HG02943 (cell line): ENCODE data around the gene PMEPA1.

Experiments
- ATAC-seq: cut with Tn5 transposase; IDR thresholded peaks from one replicate; pipeline ENCODE4 v1.9.1; 2021; ENCODE audit warnings: mild to moderate bottlenecking, low read depth, moderate library complexity; ENCODE audit not compliant: unreplicated experiment

The PMEPA1 gene

DNA sequence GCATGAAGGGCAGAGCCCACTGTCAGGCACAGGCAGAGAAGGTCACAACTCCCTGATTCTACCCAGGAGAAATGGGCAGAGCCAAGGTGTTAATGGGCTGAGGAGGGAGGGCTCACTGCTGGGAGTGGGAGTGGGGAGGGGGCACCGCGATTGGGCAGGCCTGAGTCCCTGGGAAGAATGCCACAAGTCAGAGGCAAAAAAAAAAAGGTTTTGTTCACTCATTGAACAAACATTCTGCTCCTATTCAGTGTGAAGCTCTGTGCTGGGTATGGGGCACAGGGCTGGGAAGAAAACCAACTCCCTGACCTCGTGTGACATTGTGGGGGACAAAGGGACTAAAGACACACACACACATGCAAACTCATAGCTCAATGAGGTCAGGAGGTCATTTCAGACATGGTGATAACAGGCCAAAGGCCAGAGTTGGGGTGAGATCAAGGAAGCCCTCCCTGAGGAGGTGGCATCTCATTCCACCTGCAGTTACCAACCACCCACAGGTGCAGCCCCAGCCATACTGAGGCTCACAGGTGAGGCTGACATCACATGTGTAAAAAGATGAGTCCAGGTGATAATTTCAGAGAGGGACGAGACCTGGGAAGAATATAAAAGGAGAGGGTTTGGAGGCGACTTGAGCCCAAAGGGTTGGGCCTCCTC, 3.2 kb upstream of the PMEPA1 start:
- ATAC-seq, result no peak

- ATAC-seq, result no peak
Measured at GRCh38 chr20:57712341-57712740, 2.5 kb upstream of the PMEPA1 start.

GRCh38 chr20:57711826-57712225, 2.0 kb upstream of the PMEPA1 start:
- no peak for ATAC-seq

GRCh38 chr20:57711311-57711712, 1.5 kb upstream of the PMEPA1 start:
- ATAC-seq, result no peak

DNA sequence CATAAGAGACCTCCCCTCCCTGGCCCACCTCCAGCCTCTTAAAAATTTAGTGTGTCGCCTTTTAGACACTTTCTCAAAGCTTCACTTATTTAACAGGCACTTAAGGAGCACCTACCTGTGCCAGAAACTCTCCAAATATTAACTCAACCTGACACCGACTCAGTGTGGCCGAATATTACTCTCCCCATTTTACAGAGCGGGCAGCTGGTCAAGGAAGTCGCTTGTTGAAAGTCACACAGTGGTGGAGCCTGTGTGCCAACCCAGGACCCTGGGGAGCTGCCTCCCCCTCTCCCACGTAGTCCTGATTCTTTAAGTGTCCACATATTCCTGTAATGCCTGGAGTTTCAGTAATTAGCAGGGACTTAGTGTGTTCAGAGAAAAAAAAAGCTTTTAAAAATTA, 1.0 kb upstream of the PMEPA1 start:
- no peak for ATAC-seq

DNA sequence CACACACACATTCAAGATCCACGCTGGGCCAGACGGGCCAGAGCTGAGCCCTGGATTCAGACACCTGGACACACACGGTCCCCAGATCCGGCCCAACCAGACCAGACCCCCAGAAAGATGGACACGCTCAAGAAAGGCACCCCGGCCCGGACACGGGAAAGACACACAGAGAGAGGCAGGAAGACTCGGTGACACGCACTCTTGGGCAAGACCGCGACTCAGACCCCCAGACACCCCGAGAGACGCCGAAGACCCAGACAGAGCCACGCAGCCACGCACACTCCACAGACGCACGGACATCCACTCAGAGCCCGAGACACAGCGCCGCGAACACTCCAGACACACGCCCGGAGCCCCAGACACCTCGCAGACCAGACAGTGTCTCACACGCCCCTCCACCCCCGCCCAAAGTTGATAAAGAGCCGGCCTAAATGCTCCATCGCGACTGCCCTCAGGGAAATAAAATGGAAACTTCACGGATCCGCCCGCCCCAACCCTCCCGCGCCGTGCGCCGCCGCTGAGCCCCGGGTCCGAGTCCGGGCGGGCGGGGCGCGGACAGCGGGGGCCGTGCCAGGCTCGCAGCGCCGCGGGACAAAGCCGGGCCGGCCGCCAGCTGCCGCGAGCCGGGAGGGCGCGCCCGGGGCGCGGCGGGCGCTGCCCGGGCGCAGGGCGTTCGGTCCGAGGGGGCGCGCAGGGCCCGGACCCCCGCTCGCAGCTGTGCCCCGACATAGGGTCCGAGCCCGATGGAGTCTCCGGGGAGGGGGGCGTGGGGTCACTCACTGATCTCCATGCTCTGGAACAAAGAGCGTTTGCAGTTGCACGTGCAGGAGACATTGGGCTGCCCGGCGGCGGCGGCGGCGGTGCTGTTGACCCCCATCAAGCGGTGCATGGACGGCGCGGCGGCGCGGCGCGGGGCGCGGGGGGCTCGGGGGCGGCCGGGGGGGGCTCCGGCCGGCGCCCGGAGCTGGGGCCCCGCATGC, 831 bp downstream of the PMEPA1 start:
- ATAC-seq, result no peak

DNA sequence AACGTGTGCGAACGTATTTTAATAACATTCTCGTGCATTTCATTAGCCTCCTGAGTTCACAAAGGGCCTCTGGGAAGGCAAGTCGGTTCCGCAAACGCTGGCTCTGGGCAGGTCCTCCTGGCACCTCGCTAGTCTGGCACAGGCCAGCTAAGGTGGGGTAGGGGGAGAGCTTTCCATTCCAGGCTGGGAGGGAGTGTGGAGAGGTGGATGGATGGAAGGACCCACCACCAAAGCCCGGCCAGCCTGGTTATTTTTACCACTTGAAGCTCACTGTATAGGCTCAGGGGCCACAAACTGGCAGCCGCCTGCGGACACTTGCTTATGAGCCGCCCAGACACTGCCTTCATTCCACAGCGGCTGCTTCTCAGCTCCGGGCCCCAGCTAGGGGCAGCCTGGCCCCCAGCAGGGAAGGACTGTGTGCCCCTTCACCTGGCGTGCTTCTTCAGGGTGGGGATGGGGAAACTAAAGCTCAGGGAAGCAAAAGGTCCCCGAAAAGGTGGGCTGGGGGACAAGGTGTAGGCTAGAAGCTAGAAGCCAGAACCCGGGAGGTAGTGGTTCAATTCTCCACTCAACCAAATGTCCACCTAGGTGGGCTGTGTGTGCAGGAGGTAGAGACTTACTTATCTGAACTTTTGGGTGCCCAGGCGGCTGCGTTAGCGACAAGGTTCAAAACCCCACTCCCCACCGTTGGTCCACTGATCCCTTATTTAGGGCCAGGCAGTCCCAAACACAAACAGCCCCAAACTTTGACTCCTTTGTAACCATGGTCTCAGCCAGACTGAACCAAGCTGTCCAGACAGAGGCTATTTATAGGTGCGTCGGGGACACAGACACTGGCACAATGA, 1.7 kb downstream of the PMEPA1 start:
- ATAC-seq, result no peak

- ATAC-seq, result no peak
Measured at GRCh38 chr20:57707320-57707719, 2.5 kb downstream of the PMEPA1 start.

- no peak for ATAC-seq
Measured at GRCh38 chr20:57705127-57705899, 4.5 kb downstream of the PMEPA1 start.

DNA sequence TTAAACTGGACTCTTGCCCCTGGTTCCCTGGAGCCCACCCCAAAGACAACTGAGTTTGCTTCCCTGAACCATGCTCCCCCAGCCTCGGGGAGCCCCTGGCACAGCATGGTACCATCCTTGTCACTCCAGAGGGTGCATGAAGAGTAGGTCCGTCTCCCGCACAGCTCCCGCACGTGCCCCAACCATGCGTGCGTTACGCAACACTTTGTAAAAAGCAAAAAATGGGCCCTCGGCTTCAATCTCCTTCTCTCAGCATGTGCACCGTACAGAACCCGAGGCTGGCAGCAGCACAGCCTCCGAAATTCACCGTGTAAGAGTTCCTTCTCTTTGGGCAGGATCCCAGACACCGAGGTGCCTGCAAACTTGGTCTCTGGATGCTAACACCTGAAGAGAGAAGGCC, 5.6 kb downstream of the PMEPA1 start:
- no peak for ATAC-seq

- no peak for ATAC-seq
Measured at GRCh38 chr20:57703013-57703412, 6.8 kb downstream of the PMEPA1 start.

GRCh38 chr20:57702521-57702920, 7.3 kb downstream of the PMEPA1 start:
- no peak for ATAC-seq

DNA sequence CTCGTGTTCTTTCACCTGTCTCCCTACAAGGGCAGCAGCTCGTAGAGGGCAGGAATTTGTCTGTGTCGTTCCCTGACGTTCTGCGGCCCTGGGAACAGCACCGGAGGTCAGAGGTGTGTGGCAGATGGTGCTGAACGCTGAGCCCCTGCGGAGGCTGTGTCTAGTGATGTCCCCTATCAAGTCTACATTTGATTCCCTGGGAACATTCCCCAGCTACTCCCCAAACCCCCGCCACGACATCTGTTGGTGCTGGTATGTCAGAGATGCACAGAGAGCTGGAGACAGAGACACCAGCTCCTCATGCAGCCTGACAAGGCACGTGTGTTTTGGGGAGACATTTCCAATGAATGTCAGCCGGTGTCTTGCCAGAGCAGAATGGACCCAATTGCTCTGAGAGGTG, 7.7 kb downstream of the PMEPA1 start:
- no peak for ATAC-seq

GRCh38 chr20:57701651-57702050, 8.2 kb downstream of the PMEPA1 start:
- no peak for ATAC-seq

DNA sequence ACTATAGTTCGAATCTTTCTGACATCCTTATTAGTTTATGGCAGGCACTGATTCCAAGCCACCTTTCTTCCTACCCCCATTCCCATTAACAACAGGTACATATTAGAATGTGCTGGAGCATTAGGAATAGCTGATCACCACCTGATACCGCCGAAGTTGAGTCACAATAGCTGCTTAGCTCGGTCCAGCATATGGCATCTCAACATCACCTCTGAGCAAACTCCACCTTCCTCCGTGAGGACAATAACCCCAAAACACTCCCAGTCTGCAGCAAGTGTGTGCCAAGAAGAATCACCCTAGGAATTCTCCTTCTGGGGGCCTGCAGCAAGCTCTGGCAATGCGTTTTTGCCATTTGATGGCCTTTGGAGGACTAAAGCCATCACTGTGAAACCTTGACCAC, 8.7 kb downstream of the PMEPA1 start:
- ATAC-seq, result no peak

DNA sequence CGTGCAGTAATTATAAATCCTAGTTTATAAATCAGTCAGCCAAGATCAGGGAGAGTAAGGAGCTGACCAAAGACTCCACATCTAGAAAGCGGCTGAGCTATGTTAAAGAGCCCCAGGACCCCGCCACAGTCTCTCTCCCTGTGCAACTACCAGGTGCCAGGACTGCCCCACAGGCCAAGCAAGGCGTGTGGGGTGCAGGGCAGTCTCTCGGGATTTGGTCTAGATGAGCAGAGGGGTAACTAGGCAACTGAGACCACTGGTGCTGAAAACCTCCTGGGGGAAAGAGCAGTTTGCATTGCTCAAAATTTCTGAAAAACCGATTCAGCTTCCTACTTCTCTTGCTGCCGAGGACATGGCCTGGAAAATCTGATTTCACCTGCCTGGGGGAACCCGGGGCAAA, 10.4 kb downstream of the PMEPA1 start:
- ATAC-seq, result no peak

DNA sequence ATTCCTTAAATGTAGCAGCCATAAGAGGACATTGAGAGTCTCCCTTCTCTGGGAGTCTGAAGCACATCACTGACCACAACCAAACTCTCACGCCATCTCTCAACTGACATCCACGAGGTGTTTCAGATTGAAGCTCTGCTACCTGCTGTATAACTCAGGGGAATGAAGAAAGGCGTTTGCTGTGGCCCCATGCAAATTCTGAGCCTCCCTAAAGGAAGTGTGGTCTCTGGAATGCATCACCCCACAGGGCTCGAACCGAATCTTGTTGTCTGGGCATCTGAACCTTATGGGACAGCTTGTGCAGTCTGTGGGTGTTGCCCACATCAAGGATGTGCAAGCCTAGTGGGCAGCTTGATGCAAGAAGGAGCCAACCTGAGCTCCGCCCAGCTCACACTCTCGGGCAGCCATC, 10.9 kb downstream of the PMEPA1 start:
- no peak for ATAC-seq

- ATAC-seq, result no peak
Measured at GRCh38 chr20:57698116-57698866, 11.5 kb downstream of the PMEPA1 start.

- no peak for ATAC-seq
Measured at GRCh38 chr20:57697543-57697942, 12.3 kb downstream of the PMEPA1 start.
